Activated CD4-positive, alpha-beta T cell treated with anti-CD3 and anti-CD28 coated beads, Interleukin-2, amount 10 ng/mL, durations not matched to agents 7 days and 5 days (primary cell): Measurements from ENCODE around the gene EP400. TPM values are rescaled to one million over a fixed set of nuclear protein-coding genes. Genes with fewer than 3 reads are reported as not detected.

Experiments
- CTCF ChIA-PET: fragments of 350-600 bp; sonication (Branson Sonifier 250); formaldehyde crosslinking; loops from one replicate; lab custom pipeline; 2021; ENCODE audit warnings: antibody characterized with exemption; lab: Charles Lee
- POLR2A ChIA-PET: fragments of 350-600 bp; sonication (Branson Sonifier 250); formaldehyde crosslinking; loops from one replicate; lab custom pipeline; 2021; ENCODE audit warnings: antibody characterized with exemption; lab: Charles Lee
- DNase-seq: peaks from one replicate; pipeline ENCODE4 v3.0.0-alpha.2; 2020
- H3K27ac Mint-ChIP-seq: one replicate; pipeline ENCODE4 v1.8.0; 2021; ENCODE audit warnings: mild to moderate bottlenecking, moderate library complexity, mixed read lengths
- H3K27me3 Mint-ChIP-seq: one replicate; pipeline ENCODE4 v1.8.0; 2021; ENCODE audit warnings: mixed read lengths
- H3K36me3 Mint-ChIP-seq: one replicate; pipeline ENCODE4 v1.8.0; 2021; ENCODE audit warnings: low read depth, mixed read lengths
- H3K4me1 Mint-ChIP-seq: one replicate; pipeline ENCODE4 v1.8.0; 2021; ENCODE audit warnings: mixed read lengths
- H3K4me3 Mint-ChIP-seq: one replicate; pipeline ENCODE4 v1.8.0; 2021; ENCODE audit warnings: mild to moderate bottlenecking, moderate library complexity, mixed read lengths
- H3K9me3 Mint-ChIP-seq: one replicate; pipeline ENCODE4 v1.8.0; 2021; ENCODE audit warnings: mixed read lengths
- total RNA-seq, 2 experiments: library from RNA; stranded (reverse); gene quantifications; one replicate each; pipeline ENCODE4 v1.2.3, GENCODE V29; 2021

EP400 gene
- total RNA-seq, 2 experiments from 2014 or later, result 53.9 to 57.0 TPM

DNA sequence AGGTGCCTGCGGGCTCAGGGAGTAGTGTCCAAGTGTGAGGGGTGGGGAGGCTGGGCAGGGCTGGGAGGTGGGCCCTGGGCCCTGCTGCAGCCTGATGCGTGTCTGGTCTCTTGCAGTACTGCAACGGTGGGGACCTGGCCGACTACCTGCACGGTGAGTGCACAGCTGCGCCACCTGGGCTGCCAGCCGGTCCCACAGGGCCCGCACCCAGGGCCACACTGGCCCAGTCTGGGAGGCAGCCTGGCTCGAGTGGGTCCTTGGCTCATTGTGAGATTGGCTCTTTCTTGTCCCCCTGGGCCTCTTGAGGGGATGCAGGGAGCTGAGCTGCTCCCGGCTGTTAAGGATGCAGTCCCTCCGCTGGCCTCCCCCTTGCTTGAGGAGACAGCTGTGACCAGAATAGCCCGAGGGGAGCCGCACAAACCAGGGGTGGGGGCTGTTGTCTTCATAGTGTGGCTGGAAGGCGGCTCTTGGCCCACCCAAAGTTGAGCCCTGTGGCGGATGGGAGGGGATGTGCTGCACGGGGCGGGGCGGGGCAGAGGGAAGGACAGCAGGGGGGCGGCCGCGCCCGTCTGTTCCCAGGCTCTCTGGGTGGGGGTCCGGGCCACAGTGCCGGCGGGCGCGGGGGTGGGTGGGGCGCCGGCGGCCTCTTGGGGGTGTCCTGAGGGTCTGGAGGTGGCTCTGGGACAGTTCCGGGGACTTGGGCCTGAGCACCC lies 42.2 kb upstream of the EP400 start:
- CTCF ChIA-PET, result no interaction called here
- POLR2A ChIA-PET, result no interaction called here
- H3K27me3 Mint-ChIP-seq, result no peaks in the 10 kb centered on the region
- DNase-seq, result no peak
- H3K9me3 Mint-ChIP-seq, result no peaks in the 10 kb centered on the region
- H3K4me3 Mint-ChIP-seq, result no peak overlapping the region
- no peak overlapping the region for H3K27ac Mint-ChIP-seq
- H3K4me1 Mint-ChIP-seq, result peaks cover 6% of the 10 kb centered on the region
- H3K36me3 Mint-ChIP-seq, result no peaks in the 10 kb centered on the region

DNA sequence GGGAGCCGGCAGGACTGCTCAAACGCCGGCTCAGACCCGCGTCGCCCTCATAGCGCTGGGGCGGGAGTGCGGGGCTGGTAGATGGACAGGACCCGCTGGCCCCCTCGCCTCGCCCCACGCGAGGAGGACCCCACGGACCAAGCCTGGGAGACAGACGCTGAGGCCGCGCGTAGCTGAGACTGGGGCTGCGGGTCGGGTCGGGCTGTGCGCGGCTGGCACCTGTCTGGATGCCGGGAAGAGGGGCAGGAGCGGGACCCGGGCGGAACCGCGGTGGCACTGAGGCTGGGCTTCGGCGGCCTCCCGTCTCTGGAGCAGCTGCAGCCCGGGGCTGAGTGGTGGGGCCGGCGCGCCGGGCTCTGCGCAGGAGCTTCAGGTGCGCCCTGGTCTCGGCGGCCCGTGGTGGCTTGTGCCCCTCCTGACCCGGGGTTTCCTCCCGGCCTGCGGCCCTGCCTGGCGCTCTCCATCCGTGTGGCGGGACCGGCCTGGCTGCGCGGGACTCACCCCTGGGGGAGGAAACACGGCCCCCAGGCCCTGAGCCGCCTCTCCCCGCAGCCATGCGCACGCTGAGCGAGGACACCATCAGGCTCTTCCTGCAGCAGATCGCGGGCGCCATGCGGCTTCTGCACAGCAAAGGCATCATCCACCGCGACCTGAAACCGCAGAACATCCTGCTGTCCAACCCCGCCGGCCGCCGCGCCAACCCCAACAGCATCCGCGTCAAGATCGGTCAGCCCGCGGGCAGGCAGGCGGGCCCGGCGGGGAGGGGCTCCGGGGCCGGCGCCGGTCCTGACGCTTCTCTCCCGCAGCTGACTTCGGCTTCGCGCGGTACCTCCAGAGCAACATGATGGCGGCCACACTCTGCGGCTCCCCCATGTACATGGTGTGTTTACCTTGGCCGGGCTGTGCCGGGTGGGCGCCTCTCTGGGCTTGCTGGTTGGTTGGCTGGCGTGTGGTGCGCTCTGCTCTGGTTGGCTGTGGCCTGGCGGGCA lies 41.4 kb upstream of the EP400 start:
- H3K4me1 Mint-ChIP-seq, result peaks cover 6% of the 10 kb centered on the region
- no peaks in the 10 kb centered on the region for H3K9me3 Mint-ChIP-seq
- POLR2A ChIA-PET, result no interaction called here
- no peaks in the 10 kb centered on the region for H3K36me3 Mint-ChIP-seq
- CTCF ChIA-PET, result no interaction called here
- H3K27ac Mint-ChIP-seq, result no peak overlapping the region
- no peaks in the 10 kb centered on the region for H3K27me3 Mint-ChIP-seq
- H3K4me3 Mint-ChIP-seq, result no peak overlapping the region
- no peak for DNase-seq

DNA sequence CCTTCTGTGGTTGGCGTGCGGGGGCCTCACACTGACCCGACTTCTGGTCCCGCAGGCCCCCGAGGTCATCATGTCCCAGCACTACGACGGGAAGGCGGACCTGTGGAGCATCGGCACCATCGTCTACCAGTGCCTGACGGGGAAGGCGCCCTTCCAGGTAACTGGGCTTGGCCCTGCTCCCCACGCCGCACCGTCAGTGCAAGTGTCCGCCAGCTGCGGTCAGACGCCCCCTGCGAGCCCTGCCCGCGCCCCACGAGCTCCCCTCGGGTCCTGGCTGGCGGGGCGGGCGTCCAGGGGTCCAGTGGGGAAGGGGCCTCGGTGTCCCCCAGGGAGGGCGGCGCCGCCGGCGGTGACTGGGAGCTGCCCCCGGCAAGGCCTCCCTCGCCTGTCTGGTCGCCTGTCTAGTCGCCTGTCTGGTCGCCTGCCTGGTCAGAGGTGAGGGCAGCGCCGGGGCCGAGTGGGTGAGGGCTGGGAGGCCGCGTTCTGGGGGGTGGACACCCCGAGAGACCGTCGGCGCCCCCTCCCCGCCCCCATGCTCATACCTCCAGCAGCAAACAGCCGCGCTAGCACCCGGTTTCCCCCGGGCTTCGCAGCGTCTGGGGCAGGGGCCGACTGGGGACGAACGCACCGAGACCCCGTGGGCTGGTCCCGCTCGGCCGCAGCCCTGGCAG lies 40.5 kb upstream of the EP400 start:
- POLR2A ChIA-PET, result interaction anchor here (0.7 kb wide), 1 partner anchor 101 kb away, joined by 3 read pairs; no protein-coding TSS in a partner anchor
- Mint-ChIP-seq H3K4me3 (no peak overlapping the region), H3K27ac (no peak overlapping the region), H3K36me3 (no peaks in the 10 kb centered on the region), H3K9me3 (no peaks in the 10 kb centered on the region), H3K27me3 (no peaks in the 10 kb centered on the region), H3K4me1 (peaks cover 6% of the 10 kb centered on the region)
- no peak for DNase-seq
- CTCF ChIA-PET, result interaction anchor here (1.0 kb wide), 1 partner anchor 18 kb away, joined by 3 read pairs; no protein-coding TSS in a partner anchor

DNA sequence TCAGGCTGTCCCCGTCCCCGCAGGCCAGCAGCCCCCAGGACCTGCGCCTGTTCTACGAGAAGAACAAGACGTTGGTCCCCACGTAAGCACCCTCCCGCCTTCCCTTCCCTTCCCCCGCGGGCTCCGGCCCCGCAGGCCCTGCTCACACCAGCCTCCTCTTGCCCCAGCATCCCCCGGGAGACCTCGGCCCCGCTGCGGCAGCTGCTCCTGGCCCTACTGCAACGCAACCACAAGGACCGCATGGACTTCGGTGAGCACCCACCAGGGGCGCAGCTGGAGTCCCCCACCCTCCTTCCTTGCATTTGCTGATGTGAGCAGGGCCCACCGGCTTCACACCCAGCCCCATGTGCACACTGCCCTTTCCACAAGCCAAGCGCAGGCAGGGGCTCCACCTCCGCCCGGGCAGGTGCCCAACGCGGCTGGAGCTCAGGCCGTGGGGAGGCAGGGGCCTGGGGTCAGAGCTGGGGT lies 40.0 kb upstream of the EP400 start:
- H3K4me3 Mint-ChIP-seq, result no peak overlapping the region
- POLR2A ChIA-PET, result interaction anchor here (0.7 kb wide), 1 partner anchor 100 kb away, joined by 3 read pairs; no protein-coding TSS in a partner anchor
- no peak for DNase-seq
- CTCF ChIA-PET, result interaction anchor here (1.0 to 1.1 kb wide), 2 partner anchors 10 to 18 kb away, joined by 3 to 5 read pairs; no protein-coding TSS in a partner anchor
- no peaks in the 10 kb centered on the region for H3K36me3 Mint-ChIP-seq
- no peak overlapping the region for H3K27ac Mint-ChIP-seq
- H3K9me3 Mint-ChIP-seq, result no peaks in the 10 kb centered on the region
- no peaks in the 10 kb centered on the region for H3K27me3 Mint-ChIP-seq
- H3K4me1 Mint-ChIP-seq, result peaks cover 6% of the 10 kb centered on the region

DNA sequence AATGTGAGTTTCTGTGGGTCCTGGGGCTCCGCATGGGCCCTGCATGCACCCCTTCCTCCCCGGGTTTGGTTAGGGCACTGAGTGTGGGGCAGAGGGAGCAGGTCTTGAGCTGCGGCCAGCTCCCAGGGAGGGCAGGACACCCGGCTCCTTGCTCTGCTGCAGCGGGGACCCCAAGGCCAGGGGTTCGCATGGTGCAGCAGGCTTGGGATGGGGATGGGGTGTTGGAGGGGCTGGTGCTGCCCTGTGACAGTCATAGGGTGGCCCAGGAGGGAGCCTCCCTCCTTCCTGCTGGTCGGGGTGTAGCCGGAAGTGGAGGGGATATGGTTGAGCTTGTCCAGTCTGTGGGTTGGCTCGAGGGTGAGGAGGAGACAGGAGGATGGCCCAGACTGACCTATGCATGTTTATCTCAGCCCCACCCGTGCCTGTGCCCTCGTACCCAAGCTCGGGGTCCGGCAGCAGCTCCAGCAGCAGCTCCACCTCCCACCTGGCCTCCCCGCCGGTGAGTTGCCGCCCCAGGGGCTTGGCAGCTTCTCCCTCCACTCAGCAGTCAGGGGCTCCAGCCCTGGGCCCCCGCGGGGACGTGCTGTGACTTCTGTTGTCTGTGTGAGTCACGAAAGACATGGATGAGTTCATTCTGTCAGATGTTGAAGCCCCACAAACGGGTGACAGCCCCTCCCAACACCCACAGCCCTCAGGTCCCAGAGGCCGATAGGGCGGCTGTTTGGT lies 39.3 kb upstream of the EP400 start:
- Mint-ChIP-seq H3K36me3 (no peaks in the 10 kb centered on the region), H3K27ac (no peak overlapping the region), H3K9me3 (no peaks in the 10 kb centered on the region), H3K4me1 (peaks cover 4% of the 10 kb centered on the region), H3K27me3 (no peaks in the 10 kb centered on the region), H3K4me3 (no peak overlapping the region)
- CTCF ChIA-PET, result interaction anchor here (1.0 to 1.1 kb wide), 2 partner anchors 11 to 17 kb away, joined by 3 to 5 read pairs; no protein-coding TSS in a partner anchor
- POLR2A ChIA-PET, result interaction anchor here (0.7 kb wide), 1 partner anchor 100 kb away, joined by 3 read pairs; no protein-coding TSS in a partner anchor
- DNase-seq, result no peak

DNA sequence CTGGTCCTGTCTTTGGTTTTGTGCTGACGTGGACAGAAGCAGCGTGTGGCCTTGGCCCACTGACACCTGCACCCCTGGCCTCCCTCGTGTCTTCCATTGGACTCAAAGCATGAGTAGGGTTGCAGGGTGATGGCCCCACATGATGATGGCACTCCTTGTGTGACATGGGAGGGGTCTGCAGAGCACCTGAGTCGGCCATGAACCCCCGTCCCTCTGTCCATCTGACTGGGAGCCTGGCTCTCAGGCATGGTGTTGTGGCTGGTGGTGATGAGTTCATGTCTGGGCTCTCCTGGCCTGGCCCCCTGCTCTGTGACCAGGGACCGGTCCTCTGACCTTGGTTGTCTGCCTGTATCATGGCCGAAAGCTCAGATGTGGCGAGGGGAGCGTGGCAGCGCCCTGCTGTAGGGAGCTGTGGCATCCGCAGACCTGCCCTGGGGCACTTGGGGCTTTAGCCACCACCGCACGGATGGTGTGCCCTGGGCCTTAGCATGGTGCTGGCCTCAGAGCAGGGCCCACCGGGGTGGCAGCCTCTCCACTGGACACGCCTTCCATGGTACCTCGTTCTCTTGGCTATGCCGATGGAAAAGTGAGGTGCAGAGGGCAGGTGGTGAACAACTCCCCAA lies 38.6 kb upstream of the EP400 start:
- no peak for DNase-seq
- no peaks in the 10 kb centered on the region for H3K27me3 Mint-ChIP-seq
- ChIA-PET CTCF (interaction anchor here (1.1 kb wide), 1 partner anchor 12 kb away, joined by 5 read pairs; no protein-coding TSS in a partner anchor), POLR2A (no interaction called here)
- no peaks in the 10 kb centered on the region for H3K36me3 Mint-ChIP-seq
- no peaks in the 10 kb centered on the region for H3K4me1 Mint-ChIP-seq
- no peaks in the 10 kb centered on the region for H3K9me3 Mint-ChIP-seq
- H3K4me3 Mint-ChIP-seq, result no peak overlapping the region
- H3K27ac Mint-ChIP-seq, result peak overlapping the region; percentile 50

DNA sequence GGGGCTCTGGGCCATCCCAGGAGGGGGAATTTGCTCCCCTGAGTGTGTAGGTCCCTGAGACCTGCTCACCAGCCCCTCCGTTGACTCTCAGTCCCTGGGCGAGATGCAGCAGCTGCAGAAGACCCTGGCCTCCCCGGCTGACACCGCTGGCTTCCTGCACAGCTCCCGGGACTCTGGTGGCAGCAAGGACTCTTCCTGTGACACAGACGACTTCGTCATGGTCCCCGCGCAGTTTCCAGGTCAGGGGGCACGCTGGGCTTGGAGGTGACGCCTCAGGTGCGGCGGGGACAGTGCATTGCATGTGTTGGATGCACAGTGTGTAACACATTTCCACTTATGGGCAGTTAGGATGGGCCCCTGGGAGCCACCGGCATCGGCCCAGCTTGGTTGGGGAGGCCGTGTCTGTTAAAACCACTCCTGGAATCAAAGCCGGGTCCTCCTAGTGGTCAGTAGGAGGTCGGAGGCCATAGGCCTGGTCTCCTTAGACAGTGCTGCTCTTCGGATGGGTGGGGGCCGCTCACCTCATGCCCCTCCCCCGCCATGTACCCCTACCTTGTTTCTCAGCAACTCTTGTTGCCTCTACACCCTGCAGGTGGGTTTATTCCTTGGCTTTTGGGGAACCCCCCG lies 37.8 kb upstream of the EP400 start:
- CTCF ChIA-PET, result interaction anchor here (0.6 kb wide), 1 partner anchor 110 kb away, joined by 3 read pairs; no protein-coding TSS in a partner anchor
- DNase-seq, result no peak
- no peaks in the 10 kb centered on the region for H3K9me3 Mint-ChIP-seq
- H3K4me1 Mint-ChIP-seq, result no peaks in the 10 kb centered on the region
- H3K27ac Mint-ChIP-seq, result no peak overlapping the region
- H3K36me3 Mint-ChIP-seq, result no peaks in the 10 kb centered on the region
- no peaks in the 10 kb centered on the region for H3K27me3 Mint-ChIP-seq
- POLR2A ChIA-PET, result no interaction called here
- no peak overlapping the region for H3K4me3 Mint-ChIP-seq

DNA sequence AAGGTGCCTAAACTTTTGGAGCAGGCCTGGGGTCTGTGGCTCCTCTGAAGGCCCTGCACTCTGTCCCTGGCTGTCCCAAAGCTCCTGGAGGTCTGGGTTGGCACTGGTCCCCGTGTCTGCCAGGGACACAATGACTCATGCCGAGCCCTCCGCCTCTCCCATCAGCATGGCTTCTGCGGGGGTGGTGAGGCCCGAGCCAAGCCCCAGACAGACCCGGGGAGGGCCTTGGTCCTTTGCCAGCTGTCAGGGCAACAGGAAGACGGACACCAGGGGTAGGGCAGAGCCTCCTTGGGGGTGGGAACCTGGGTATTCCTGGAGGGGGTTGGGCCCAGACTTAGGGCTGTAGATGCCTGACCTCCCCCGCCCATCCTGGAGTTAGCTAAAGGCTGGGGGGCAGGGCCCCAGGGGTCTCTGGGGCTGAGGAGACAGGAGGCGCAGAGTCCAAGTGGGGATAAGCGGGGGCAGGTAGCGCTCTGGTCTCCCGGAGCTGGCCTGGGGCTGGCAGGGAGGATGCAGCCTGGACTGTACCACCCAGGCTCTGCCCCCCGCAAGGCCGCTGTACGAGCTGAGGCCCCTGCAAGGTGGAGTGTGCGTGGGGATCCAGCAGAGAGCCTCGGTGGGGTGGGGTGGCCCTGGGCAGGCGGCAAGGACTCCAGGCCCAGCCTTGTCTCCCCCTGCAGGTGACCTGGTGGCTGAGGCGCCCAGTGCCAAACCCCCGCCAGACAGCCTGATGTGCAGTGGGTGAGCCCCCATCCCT lies 37.0 kb upstream of the EP400 start:
- no peaks in the 10 kb centered on the region for H3K9me3 Mint-ChIP-seq
- no peaks in the 10 kb centered on the region for H3K4me1 Mint-ChIP-seq
- no peak for DNase-seq
- no peak overlapping the region for H3K4me3 Mint-ChIP-seq
- ChIA-PET CTCF (interaction anchor here (0.6 kb wide), 1 partner anchor 111 kb away, joined by 3 read pairs; no protein-coding TSS in a partner anchor), POLR2A (no interaction called here)
- no peak overlapping the region for H3K27ac Mint-ChIP-seq
- H3K27me3 Mint-ChIP-seq, result no peaks in the 10 kb centered on the region
- H3K36me3 Mint-ChIP-seq, result no peaks in the 10 kb centered on the region

DNA sequence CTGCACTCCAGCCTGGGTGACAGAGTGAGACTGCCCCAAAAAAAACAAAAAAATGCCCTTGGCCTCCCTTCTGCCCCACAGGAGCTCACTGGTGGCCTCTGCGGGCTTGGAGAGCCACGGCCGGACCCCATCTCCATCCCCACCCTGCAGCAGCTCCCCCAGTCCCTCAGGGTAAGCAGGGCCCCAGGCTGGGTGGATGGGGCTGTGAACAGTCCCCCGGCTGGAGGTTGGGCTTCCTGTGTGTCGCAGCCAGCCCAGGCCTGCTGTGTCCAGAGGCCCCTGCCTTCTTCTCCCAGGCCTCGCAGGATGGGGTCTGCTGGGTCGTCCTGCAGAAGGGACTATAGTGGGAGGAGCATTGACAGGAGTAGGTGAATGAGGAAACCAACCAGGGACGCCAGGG lies 36.1 kb upstream of the EP400 start:
- no peaks in the 10 kb centered on the region for H3K9me3 Mint-ChIP-seq
- H3K36me3 Mint-ChIP-seq, result no peaks in the 10 kb centered on the region
- no peak overlapping the region for H3K4me3 Mint-ChIP-seq
- H3K27me3 Mint-ChIP-seq, result no peaks in the 10 kb centered on the region
- no peak for DNase-seq
- no peak overlapping the region for H3K27ac Mint-ChIP-seq
- CTCF ChIA-PET, result no interaction called here
- no peaks in the 10 kb centered on the region for H3K4me1 Mint-ChIP-seq
- POLR2A ChIA-PET, result no interaction called here

DNA sequence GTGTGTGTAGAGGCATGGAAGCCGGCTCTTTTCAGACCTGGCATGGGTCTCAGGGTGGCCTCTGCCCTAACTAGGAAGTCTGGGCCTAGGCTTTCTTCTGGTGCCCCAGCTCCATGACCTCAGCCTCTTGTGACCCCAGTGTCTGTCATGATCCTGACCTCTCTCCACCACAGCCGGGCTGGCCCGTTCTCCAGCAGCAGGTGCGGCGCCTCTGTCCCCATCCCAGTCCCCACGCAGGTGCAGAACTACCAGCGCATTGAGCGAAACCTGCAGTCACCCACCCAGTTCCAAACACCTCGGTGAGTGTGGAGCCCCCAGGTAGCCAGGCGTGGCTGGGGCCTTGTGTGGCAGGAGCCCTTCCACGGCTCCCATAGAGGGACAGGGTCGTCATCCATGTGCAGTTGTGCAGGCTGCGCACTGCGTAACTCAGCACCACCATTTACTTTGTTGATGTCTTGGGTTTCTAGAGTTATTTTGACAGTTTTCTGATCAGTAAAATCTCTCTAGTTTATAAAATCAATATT lies 35.5 kb upstream of the EP400 start:
- H3K36me3 Mint-ChIP-seq, result no peaks in the 10 kb centered on the region
- no peak overlapping the region for H3K4me3 Mint-ChIP-seq
- ChIA-PET CTCF (no interaction called here), POLR2A (no interaction called here)
- H3K4me1 Mint-ChIP-seq, result no peaks in the 10 kb centered on the region
- no peaks in the 10 kb centered on the region for H3K9me3 Mint-ChIP-seq
- no peak overlapping the region for H3K27ac Mint-ChIP-seq
- DNase-seq, result no peak
- no peaks in the 10 kb centered on the region for H3K27me3 Mint-ChIP-seq
